ENCODE data around the gene PIK3C3.

Gene PIK3C3

DNA sequence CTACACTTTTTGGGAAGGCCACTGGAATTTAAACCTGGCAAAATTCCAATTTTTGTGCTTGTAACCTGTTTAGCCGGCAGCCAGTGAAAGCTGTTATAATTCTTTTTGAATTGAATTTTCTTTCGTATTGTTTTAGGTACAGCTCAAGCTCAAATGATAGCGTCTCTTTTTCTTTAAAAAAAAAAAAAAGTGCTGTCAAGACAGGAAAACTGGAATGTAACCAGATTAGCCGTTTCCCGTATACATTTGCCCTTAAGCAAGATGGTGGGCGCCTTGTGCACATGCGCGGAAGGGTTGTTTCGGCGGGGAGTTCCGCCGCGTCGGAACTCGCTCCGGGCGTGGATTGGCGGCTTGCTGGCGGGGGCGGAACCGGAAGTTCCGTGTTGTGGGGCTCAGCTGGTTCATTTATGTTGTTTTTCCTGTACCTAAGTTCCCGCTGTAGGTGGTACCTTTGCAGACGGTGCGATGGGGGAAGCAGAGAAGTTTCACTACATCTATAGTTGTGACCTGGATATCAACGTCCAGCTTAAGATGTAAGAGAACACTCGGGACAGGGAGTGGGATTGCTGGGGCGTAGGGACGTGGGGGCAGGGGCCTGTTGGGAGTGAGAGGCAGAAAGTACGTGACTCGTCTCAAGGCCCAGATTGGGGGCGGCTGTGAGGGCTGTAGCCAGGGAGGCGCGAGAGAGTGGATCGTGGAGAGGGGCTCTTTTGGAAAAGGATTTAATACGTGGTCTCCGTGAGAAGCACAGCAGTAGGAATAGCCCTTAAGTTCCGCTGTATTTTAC lies at the start of gene PIK3C3:
Gene PIK3C3 (plus strand): TSS at position 408 of the 787 bp plus-strand sequence. CDS start 58 bp downstream, at position 466.
- peak within 1 kb of the TSS; percentile 83 for H3K4me3 ChIP-seq (ENCODE audit: low read depth, low read length)
- CTCF ChIA-PET = interaction anchor here (0.6 to 0.7 kb wide), 2 partner anchors 23 to 714 kb away, joined by 3 to 5 read pairs; no protein-coding TSS in a partner anchor
- peak within 1 kb of the TSS; percentile 38; the same call in 1 of the 2 replicates for H3K27ac ChIP-seq (ENCODE audit: extremely low read depth, low read depth, low read length)
- peaks cover 22 to 24% of the 10 kb centered on the region in 2 experiments for H3K36me3 ChIP-seq (ENCODE audit: control insufficient read depth in 2 of 2, insufficient read depth in 1 of 2, low read length in 2 of 2)
- POLR2A ChIA-PET = interaction anchor here (0.7 to 1.0 kb wide), 3 partner anchors 9 to 456 kb away, joined by 3 read pairs; no protein-coding TSS in a partner anchor
- H3K9me3 ChIP-seq (ENCODE audit: control insufficient read depth, insufficient read depth, low read depth, low read length) = no peaks in the 10 kb centered on the region
- no peaks in the 10 kb centered on the region for H3K4me1 ChIP-seq (ENCODE audit: control insufficient read depth, insufficient read depth, low read length)
- TF ChIP-seq ZNF132 (tag by site-specific recombination; IDR thresholded peaks at IDR 0.05; ENCODE audit: borderline replicate concordance) = no peak
- no peak for TF ChIP-seq ZNF140 (tag by site-specific recombination; IDR thresholded peaks at IDR 0.05)
- TF ChIP-seq, protein P1, sequence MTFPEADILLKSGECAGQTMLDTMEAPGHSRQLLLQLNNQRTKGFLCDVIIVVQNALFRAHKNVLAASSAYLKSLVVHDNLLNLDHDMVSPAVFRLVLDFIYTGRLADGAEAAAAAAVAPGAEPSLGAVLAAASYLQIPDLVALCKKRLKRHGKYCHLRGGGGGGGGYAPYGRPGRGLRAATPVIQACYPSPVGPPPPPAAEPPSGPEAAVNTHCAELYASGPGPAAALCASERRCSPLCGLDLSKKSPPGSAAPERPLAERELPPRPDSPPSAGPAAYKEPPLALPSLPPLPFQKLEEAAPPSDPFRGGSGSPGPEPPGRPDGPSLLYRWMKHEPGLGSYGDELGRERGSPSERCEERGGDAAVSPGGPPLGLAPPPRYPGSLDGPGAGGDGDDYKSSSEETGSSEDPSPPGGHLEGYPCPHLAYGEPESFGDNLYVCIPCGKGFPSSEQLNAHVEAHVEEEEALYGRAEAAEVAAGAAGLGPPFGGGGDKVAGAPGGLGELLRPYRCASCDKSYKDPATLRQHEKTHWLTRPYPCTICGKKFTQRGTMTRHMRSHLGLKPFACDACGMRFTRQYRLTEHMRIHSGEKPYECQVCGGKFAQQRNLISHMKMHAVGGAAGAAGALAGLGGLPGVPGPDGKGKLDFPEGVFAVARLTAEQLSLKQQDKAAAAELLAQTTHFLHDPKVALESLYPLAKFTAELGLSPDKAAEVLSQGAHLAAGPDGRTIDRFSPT (tag by site-specific recombination; IDR thresholded peaks at IDR 0.05) = no peak
- TF ChIP-seq SP2 (tag by site-specific recombination; IDR thresholded peaks at IDR 0.05) = peak; percentile 81
- TF ChIP-seq GLIS2 (tag by site-specific recombination; IDR thresholded peaks at IDR 0.05) = no peak
- no peak for TF ChIP-seq ZEB2 (tag by site-specific recombination; IDR thresholded peaks at IDR 0.05)
- no peak for TF ChIP-seq MEIS1 (CRISPR knock-in tag; IDR thresholded peaks at IDR 0.05; ENCODE audit: borderline replicate concordance)
- TF ChIP-seq ZNF561 (tag by site-specific recombination; IDR thresholded peaks at IDR 0.05; ENCODE audit: borderline replicate concordance) = no peak
- TF ChIP-seq ZNF664 (tag by site-specific recombination; IDR thresholded peaks at IDR 0.05) = no peak
- no peak for TF ChIP-seq ZNF223 (tag by site-specific recombination; IDR thresholded peaks at IDR 0.05)
- TF ChIP-seq, protein P2, sequence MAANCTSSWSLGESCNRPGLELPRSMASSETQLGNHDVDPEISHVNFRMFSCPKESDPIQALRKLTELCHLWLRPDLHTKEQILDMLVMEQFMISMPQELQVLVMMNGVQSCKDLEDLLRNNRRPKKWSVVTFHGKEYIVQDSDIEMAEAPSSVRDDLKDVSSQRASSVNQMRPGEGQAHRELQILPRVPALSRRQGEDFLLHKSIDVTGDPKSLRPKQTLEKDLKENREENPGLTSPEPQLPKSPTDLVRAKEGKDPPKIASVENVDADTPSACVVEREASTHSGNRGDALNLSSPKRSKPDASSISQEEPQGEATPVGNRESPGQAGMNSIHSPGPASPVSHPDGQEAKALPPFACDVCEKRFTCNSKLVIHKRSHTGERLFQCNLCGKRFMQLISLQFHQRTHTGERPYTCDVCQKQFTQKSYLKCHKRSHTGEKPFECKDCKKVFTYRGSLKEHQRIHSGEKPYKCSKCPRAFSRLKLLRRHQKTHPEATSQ (tag by site-specific recombination; IDR thresholded peaks at IDR 0.05) = no peak
- TF ChIP-seq, protein P3, sequence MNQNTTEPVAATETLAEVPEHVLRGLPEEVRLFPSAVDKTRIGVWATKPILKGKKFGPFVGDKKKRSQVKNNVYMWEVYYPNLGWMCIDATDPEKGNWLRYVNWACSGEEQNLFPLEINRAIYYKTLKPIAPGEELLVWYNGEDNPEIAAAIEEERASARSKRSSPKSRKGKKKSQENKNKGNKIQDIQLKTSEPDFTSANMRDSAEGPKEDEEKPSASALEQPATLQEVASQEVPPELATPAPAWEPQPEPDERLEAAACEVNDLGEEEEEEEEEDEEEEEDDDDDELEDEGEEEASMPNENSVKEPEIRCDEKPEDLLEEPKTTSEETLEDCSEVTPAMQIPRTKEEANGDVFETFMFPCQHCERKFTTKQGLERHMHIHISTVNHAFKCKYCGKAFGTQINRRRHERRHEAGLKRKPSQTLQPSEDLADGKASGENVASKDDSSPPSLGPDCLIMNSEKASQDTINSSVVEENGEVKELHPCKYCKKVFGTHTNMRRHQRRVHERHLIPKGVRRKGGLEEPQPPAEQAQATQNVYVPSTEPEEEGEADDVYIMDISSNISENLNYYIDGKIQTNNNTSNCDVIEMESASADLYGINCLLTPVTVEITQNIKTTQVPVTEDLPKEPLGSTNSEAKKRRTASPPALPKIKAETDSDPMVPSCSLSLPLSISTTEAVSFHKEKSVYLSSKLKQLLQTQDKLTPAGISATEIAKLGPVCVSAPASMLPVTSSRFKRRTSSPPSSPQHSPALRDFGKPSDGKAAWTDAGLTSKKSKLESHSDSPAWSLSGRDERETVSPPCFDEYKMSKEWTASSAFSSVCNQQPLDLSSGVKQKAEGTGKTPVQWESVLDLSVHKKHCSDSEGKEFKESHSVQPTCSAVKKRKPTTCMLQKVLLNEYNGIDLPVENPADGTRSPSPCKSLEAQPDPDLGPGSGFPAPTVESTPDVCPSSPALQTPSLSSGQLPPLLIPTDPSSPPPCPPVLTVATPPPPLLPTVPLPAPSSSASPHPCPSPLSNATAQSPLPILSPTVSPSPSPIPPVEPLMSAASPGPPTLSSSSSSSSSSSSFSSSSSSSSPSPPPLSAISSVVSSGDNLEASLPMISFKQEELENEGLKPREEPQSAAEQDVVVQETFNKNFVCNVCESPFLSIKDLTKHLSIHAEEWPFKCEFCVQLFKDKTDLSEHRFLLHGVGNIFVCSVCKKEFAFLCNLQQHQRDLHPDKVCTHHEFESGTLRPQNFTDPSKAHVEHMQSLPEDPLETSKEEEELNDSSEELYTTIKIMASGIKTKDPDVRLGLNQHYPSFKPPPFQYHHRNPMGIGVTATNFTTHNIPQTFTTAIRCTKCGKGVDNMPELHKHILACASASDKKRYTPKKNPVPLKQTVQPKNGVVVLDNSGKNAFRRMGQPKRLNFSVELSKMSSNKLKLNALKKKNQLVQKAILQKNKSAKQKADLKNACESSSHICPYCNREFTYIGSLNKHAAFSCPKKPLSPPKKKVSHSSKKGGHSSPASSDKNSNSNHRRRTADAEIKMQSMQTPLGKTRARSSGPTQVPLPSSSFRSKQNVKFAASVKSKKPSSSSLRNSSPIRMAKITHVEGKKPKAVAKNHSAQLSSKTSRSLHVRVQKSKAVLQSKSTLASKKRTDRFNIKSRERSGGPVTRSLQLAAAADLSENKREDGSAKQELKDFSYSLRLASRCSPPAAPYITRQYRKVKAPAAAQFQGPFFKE (tag by site-specific recombination; IDR thresholded peaks at IDR 0.05; ENCODE audit: borderline replicate concordance) = no peak
- no peak for TF ChIP-seq GLI4 (tag by site-specific recombination; IDR thresholded peaks at IDR 0.05)
- no peak for TF ChIP-seq ZNF138 (tag by site-specific recombination; IDR thresholded peaks at IDR 0.05; ENCODE audit: borderline replicate concordance)
- TF ChIP-seq ZNF148 (tag by site-specific recombination; IDR thresholded peaks at IDR 0.05; ENCODE audit: borderline replicate concordance) = no peak
- no peak for TF ChIP-seq ZBTB1 (tag by site-specific recombination; IDR thresholded peaks at IDR 0.05)
- TF ChIP-seq ZNF747 (tag by site-specific recombination; IDR thresholded peaks at IDR 0.05) = no peak
- no peak for TF ChIP-seq GLIS1 (tag by site-specific recombination; IDR thresholded peaks at IDR 0.05)
- TF ChIP-seq ZBTB17 (tag by site-specific recombination; IDR thresholded peaks at IDR 0.05) = peak; percentile 23; the same call in 1 of the 2 replicates
- TF ChIP-seq ZIC2 (tag by site-specific recombination; IDR thresholded peaks at IDR 0.05) = peak; percentile 9; the same call in 1 of the 2 replicates
- no peak for TF ChIP-seq ZNF133 (tag by site-specific recombination; IDR thresholded peaks at IDR 0.05)
- 0 out of 2 replicates have a peak, but pooled peaks have one; percentile 14 for TF ChIP-seq ZNF549 (tag by site-specific recombination; IDR thresholded peaks at IDR 0.05)
- TF ChIP-seq ZNF76 (tag by site-specific recombination; IDR thresholded peaks at IDR 0.05; ENCODE audit: borderline replicate concordance, low read depth) = peak; percentile 75
- no peak for TF ChIP-seq ZNF248 (tag by site-specific recombination; IDR thresholded peaks at IDR 0.05)
- TF ChIP-seq ZNF529 (tag by site-specific recombination; IDR thresholded peaks at IDR 0.05; ENCODE audit: insufficient replicate concordance) = no peak
- no peak for TF ChIP-seq ZFP41 (tag by site-specific recombination; IDR thresholded peaks at IDR 0.05; ENCODE audit: borderline replicate concordance)
